GM19324 (cell line): Measurements from ENCODE around the gene ENOSF1.

Source experiments
- ATAC-seq: cut with Tn5 transposase; IDR thresholded peaks from one replicate; pipeline ENCODE4 v1.9.1; 2021; ENCODE audit warnings: mild to moderate bottlenecking, moderate library complexity; ENCODE audit not compliant: unreplicated experiment, low FRiP score

ENOSF1 gene

GRCh38 chr18:644395-645004 lies 67.9 kb downstream of the ENOSF1 start:
- no peak for ATAC-seq

GRCh38 chr18:641224-641623 lies 71.2 kb downstream of the ENOSF1 start:
- no peak for ATAC-seq

- no peak for ATAC-seq
These were observed 77.3 kb downstream of the ENOSF1 start for GRCh38 chr18:635171-635570.

GRCh38 chr18:634551-635045 lies 77.8 kb downstream of the ENOSF1 start:
- ATAC-seq: no peak

- ATAC-seq: no peak
These were observed 80.9 kb downstream of the ENOSF1 start for GRCh38 chr18:631560-631959.

GRCh38 chr18:629269-630150 lies 82.9 kb downstream of the ENOSF1 start:
- no peak for ATAC-seq

GRCh38 chr18:627231-627630 lies 85.2 kb downstream of the ENOSF1 start:
- no peak for ATAC-seq

- no peak for ATAC-seq
These were observed 88.4 kb downstream of the ENOSF1 start for GRCh38 chr18:623761-624620.

- no peak for ATAC-seq
These were observed 90.1 kb downstream of the ENOSF1 start for GRCh38 chr18:622289-622688.

GRCh38 chr18:621291-622043 lies 91.0 kb downstream of the ENOSF1 start:
- ATAC-seq: no peak
